Stimulated activated CD4-positive, alpha-beta T cell treated with anti-CD3 and anti-CD28 coated beads, Interleukin-12 subunit alpha, Interleukin-12 subunit beta, amount 100 ng/mL, for 48 hours (primary cell): ENCODE data around the gene CREB3L1.
A peak's percentile ranks its signal among the peaks of the same experiment; 100 is the strongest.

Source experiments
- DNase-seq, 3 donors: peaks; one replicate each; pipeline ENCODE4 v3.0.0-alpha.2; 2020; ENCODE audit warnings: low read depth in 2 of 3, low spot score in 1 of 3

Gene CREB3L1

DNA sequence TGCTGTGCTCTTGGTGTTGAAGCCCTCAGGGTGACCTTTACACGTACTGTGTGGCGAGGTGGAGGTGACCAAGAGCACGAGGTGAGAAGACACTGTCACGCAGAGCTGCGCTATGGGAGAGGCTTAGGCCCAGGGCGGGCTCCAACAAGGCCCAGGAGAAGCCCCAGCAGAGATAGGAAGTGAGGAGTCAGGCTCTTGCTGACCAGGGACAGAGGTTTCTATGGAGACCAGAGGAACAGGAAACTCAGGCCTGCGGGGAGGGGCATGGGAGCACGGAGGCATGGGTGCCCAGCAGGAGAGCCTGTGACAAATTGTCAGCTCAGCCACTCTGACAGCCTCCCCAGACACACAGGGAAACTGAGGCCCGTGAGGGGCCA, 85.6 kb downstream of the CREB3L1 start:
- no peak for DNase-seq

DNA sequence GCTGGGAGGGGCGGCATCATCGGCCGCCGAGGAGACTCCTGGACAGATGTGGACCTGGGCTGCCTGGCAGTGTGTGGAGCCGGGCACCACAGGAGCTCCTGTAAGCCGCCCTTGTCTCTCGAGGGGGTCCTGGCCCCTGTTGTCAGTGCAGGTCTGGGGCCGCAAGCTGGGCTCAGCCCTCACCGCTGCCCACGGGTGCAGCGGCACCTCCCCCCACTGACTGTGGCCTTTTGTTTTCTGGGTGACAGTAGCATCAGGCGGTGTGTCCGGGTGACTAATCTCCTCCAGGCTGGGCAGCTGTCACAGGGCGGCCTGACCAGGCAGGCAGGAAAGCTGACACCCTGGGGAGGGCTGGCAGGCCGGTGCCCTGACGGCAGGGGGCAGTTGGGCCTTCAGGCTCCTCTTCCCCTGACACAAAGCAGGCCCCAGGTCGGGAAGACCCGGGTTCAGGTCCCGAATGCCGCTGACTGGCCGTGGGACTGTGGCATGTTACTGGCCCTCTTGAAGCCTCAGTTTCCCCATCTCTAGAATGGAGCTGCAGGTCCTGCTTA, 86.1 kb downstream of the CREB3L1 start:
- DNase-seq = no peak

DNA sequence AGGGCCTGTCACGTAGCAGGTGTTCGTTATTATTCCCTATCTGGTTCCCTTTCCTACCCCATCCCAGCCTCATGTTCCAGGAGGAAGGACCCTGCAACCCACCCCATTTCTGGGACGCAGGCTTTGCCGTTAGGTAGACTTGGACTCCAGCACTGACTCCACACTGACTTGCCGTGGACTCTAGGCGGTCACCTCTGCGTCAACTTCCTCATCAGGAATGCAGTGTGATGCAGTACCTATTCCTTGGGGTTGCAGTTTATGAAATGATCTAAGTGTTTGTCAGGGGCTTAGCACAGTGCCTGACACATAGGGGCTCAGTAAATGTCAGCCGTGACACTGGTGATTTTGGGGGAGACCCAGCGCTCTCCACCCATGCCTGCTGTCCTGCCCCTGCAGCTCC, 86.6 kb downstream of the CREB3L1 start:
- no peak for DNase-seq

DNA sequence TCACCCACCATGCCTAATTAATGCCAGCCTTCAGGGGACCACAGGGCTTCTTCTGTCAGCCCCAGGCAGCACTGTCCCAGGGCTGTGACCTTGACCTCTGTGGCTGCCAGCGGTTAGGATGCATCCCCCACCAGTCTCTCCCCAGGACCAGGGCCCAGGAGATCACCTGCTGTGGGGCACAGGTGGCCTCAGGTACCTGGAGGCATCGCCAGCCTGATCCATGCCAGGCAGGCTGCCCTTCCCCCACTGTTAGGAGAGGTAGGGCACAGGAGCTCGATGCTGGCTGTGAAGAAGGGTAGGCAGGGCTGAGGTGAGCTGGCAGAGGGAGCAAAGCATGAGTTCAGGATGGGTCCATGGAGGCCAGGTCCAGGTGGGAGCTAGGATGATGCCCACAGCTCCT, 87.3 kb downstream of the CREB3L1 start:
- DNase-seq = no peak

DNA sequence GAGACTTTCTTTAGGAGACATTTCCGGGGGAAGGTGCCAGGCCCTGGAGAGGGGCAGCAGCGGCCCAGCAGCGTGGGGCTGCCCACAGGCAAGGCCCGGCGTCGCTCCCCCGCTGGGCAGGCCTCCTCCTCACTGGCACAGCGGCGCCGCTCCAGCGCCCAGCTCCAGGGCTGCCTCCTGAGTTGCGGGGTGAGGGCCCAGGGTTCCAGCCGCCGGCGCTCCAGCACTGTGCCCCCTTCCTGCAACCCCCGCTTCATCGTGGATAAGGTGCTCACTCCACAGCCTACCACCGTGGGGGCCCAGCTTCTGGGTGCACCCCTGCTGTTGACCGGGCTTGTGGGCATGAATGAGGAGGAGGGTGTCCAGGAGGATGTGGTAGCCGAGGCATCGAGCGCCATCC, 88.8 kb downstream of the CREB3L1 start:
- no peak for DNase-seq

DNA sequence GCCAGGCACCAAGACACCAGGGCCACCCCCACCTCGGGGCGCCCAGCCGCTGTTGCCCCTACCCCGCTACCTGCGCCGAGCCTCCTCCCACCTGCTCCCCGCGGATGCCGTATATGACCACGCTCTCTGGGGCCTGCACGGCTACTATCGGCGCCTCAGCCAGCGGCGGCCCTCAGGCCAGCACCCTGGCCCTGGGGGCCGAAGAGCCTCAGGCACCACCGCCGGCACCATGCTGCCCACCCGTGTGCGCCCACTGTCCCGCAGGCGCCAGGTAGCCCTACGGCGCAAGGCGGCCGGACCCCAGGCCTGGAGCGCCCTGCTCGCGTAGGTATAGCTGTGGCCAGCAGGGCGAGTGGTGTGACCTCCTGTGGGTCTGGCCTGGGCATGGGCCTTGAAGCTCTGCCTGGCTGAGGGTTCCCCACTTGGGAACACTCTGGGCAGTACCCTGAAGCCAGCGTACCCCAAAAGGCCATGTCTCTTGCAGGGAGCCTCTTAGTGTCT, 89.2 kb downstream of the CREB3L1 start:
- no peak for DNase-seq

DNA sequence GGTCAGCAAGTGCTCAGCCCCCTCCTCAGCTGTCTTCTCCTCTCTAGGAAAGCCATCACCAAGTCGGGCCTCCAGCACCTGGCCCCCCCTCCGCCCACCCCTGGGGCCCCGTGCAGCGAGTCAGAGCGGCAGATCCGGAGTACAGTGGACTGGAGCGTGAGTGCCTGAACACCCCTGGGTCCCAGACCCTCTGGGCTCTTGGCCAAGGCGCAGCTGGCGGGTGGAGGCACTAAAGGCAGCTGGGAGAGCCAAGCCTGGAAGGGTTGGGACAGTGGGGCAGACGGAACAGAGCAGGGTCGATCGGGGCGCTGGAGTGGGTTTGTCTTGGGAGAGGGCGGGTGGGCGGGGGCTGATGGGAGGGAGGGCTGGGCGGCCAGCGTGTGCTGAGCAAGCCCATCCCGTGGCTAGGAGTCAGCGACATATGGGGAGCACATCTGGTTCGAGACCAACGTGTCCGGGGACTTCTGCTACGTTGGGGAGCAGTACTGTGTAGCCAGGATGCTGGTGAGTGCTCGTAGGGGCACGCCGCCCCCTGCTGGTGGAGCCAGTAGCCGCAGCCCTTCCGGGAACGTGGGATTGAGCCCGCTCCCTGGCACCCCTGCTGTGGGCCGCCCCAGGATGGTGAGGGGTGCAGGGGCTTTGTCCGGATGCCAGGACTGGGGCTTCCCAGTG, 89.9 kb downstream of the CREB3L1 start:
- peak; percentile 46 to 72 (median 61) for DNase-seq

DNA sequence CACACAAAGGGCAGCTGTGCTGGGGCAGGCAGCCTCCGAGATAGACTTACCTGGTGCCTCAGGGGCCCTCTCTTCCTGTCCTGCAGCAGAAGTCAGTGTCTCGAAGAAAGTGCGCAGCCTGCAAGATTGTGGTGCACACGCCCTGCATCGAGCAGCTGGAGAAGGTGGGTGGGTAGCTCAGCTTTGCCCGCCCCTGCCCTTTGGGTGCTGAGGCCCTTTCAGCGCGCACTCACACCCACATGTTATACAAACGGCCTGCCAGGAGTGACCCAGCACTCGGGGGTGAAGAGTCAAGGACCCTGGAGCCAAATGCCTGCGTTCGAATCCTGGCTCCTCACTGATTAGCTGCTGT, 90.4 kb downstream of the CREB3L1 start:
- DNase-seq = no peak

DNA sequence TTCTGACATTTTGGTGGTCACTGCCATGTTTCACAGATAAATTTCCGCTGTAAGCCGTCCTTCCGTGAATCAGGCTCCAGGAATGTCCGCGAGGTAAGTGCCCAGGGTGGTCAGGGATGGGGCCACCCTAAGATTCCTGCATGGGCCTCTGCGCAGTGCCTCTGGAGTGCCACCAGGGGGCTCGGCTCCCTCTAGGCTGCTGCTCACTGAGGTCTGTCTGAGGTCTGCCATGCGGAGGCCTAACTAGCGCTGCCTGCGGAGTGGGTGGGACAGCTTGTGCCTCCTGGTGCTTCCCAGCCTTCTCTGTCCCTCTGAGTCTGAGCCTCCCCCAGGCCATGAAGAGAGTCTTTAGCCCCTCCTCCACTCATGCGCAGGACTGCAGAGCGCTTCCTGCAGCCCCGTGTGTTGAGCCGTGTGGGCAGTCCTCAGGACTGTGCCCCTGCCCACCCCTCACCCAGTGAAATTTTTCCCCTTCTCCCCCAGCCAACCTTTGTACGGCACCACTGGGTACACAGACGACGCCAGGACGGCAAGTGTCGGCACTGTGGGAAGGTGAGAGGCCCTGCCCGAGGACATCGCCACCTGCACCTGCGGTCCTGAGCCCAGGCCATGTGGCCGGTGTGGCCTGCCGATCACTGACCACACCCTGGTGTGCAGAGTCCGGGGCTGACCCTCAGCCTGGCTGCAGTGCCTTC, 92.1 kb downstream of the CREB3L1 start:
- DNase-seq = peak in 1 of 3 donors; percentile 60

DNA sequence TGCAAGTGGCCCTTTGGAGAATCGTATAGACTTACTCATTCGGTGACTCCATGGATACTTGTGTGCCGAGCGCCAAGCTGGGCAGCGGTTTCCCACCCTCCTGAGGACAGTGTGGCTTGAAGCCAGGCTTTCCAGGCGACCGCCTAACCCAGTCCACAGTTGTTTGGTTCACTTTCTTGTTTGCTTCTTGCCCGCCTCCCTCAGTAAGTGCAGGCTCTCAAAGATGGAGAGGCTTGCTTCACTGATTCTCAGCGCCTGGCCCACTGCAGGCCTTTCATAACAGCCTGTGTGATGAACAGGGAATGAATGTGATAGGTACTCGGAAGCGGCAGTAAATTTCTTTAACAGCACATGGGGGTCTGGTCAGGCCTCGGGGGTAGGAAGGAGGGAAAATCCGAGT, 92.8 kb downstream of the CREB3L1 start:
- no peak for DNase-seq
